Ishikawa (cell line): Measurements from ENCODE around the gene SMAD1.

Experiments used
- CEBPB ChIP-seq: IDR thresholded peaks from 2 replicates; pipeline ENCODE4 v1.6.1; 2012
- CREB1 ChIP-seq: IDR thresholded peaks from 2 replicates; pipeline ENCODE4 v1.6.1; 2012; ENCODE audit warnings: low read depth
- EGR1 ChIP-seq: IDR thresholded peaks from 2 replicates; pipeline ENCODE4 v1.6.1; 2012
- EP300 ChIP-seq: IDR thresholded peaks from 2 replicates; pipeline ENCODE4 v1.6.1; 2012; ENCODE audit warnings: borderline replicate concordance
- FOXM1 ChIP-seq: IDR thresholded peaks from 2 replicates; pipeline ENCODE4 v1.6.1; 2012; ENCODE audit warnings: low read depth, borderline replicate concordance
- NFIC ChIP-seq: IDR thresholded peaks from 2 replicates; pipeline ENCODE4 v1.6.1; 2012
- RAD21 ChIP-seq: IDR thresholded peaks from 2 replicates; pipeline ENCODE4 v1.6.1; 2012; ENCODE audit warnings: low read depth
- TAF1 ChIP-seq: IDR thresholded peaks from 2 replicates; pipeline ENCODE4 v1.6.1; 2012; ENCODE audit warnings: low read depth, mild to moderate bottlenecking
- TCF12 ChIP-seq: IDR thresholded peaks from 2 replicates; pipeline ENCODE4 v1.6.1; 2012; ENCODE audit warnings: low read depth
- TEAD4 ChIP-seq: IDR thresholded peaks from 2 replicates; pipeline ENCODE4 v1.6.1; 2012
- USF1 ChIP-seq: IDR thresholded peaks from 2 replicates; pipeline ENCODE4 v1.6.1; 2012
- YY1 ChIP-seq: IDR thresholded peaks from 2 replicates; pipeline ENCODE4 v1.6.1; 2012; ENCODE audit warnings: low read depth
- ZBTB7A ChIP-seq: IDR thresholded peaks from 2 replicates; pipeline ENCODE4 v1.6.1; 2012; ENCODE audit warnings: low read depth
- TF ChIP-seq, protein P1 (sequence below): IDR thresholded peaks from 2 replicates; pipeline ENCODE4 v1.6.1; 2012
- TF ChIP-seq, protein P2 (sequence below): IDR thresholded peaks from 2 replicates; pipeline ENCODE4 v1.6.1; 2012; ENCODE audit warnings: low read depth, mild to moderate bottlenecking

The SMAD1 gene

DNA sequence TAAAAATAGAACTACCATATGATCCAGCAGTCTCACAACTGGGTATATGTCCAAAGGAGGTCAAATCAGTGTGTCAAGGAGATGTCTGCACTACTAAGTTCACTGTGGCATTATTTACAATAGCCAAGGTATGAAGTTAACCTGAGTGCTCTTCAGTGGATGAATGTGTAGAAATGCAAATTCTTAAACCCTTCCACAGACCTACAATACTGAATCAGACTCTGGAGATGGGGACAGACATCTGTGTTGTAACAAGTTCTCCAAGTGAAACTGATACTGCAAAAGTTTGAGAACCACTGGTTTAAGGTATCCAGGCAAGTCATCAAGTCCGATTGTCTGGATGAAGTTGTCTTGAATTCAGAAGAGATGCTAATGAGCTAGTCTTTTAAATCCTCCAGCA is 38.5 kb downstream of the SMAD1 start:
- TF ChIP-seq TAF1 (no peak), EGR1 (no peak), NFIC (no peak), YY1 (no peak), TCF12 (no peak), RAD21 (no peak), ZBTB7A (no peak), CREB1 (no peak), FOXM1 (no peak), TEAD4 (no peak), CEBPB (no peak), USF1 (no peak), EP300 (no peak)
- TF ChIP-seq, protein P1, sequence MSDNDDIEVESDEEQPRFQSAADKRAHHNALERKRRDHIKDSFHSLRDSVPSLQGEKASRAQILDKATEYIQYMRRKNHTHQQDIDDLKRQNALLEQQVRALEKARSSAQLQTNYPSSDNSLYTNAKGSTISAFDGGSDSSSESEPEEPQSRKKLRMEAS = no peak
- TF ChIP-seq, protein P2, sequence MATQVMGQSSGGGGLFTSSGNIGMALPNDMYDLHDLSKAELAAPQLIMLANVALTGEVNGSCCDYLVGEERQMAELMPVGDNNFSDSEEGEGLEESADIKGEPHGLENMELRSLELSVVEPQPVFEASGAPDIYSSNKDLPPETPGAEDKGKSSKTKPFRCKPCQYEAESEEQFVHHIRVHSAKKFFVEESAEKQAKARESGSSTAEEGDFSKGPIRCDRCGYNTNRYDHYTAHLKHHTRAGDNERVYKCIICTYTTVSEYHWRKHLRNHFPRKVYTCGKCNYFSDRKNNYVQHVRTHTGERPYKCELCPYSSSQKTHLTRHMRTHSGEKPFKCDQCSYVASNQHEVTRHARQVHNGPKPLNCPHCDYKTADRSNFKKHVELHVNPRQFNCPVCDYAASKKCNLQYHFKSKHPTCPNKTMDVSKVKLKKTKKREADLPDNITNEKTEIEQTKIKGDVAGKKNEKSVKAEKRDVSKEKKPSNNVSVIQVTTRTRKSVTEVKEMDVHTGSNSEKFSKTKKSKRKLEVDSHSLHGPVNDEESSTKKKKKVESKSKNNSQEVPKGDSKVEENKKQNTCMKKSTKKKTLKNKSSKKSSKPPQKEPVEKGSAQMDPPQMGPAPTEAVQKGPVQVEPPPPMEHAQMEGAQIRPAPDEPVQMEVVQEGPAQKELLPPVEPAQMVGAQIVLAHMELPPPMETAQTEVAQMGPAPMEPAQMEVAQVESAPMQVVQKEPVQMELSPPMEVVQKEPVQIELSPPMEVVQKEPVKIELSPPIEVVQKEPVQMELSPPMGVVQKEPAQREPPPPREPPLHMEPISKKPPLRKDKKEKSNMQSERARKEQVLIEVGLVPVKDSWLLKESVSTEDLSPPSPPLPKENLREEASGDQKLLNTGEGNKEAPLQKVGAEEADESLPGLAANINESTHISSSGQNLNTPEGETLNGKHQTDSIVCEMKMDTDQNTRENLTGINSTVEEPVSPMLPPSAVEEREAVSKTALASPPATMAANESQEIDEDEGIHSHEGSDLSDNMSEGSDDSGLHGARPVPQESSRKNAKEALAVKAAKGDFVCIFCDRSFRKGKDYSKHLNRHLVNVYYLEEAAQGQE = no peak

- TF ChIP-seq TEAD4 = no peak
- no peak for TF ChIP-seq YY1
- TF ChIP-seq RAD21 = no peak
- TF ChIP-seq, protein P2 = no peak
These were observed 39.6 kb downstream of the SMAD1 start for GRCh38 chr4:145521282-145521681.

- no peak for TF ChIP-seq CEBPB
- TF ChIP-seq NFIC = no peak
- TF ChIP-seq FOXM1 = no peak
- TF ChIP-seq TCF12 = no peak
- no peak for TF ChIP-seq ZBTB7A
- TF ChIP-seq TAF1 = no peak
- no peak for TF ChIP-seq YY1
- TF ChIP-seq, protein P1 = no peak
- TF ChIP-seq TEAD4 = no peak
- no peak for TF ChIP-seq EP300
- no peak for TF ChIP-seq CREB1
- TF ChIP-seq, protein P2 = no peak
- TF ChIP-seq RAD21 = no peak
- no peak for TF ChIP-seq EGR1
- no peak for TF ChIP-seq USF1
These were observed 41.5 kb downstream of the SMAD1 start for GRCh38 chr4:145523117-145523516.

DNA sequence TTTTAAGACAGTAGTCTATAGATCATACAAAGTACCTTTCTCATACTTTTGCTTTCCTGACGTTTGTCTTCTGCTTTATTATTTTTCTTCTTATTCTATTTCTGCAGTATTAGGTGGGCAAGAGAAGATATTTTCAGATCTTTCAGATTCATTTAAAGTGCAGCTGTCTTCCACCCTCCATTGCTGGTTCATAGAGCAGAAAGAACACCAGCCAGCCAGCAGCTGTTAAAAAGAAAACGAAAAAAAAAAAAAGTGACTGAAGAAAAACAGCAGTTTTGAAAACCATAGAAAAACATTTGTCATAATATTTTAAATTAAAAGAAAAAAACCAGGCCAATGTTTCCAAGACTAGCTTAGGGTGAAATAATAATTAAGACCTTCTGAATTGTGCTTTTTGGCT is 42.9 kb downstream of the SMAD1 start:
- TF ChIP-seq EP300 (no peak), EGR1 (no peak), RAD21 (no peak), TEAD4 (no peak), CREB1 (no peak), YY1 (no peak), FOXM1 (no peak), NFIC (no peak), TAF1 (no peak), ZBTB7A (no peak), CEBPB (no peak), TCF12 (no peak)
- TF ChIP-seq, protein P2 = no peak
